ENCODE data around the gene SFXN2.
"Not testable (repeated sequence)": the region's sequence is repeated elsewhere in the genome, so short reads cannot be mapped to it uniquely, and the experiment has no call there.

The SFXN2 gene

GRCh38 chr10:102714621-102715455 is at the start of gene SFXN2:
Gene SFXN2, plus strand, starts transcription at chr10:102714636. Its CDS starts 12,001 bp downstream, at chr10:102726637.
- H3K4me3 ChIP-seq = peak within 1 kb of the TSS; percentile 84 to 97 (median 90)
- H3K27ac ChIP-seq = peak within 1 kb of the TSS; percentile 54 to 91 (median 81)

GRCh38 chr10:102665904-102666509 is 48.4 kb upstream of the SFXN2 start:
- Histone ChIP-seq H3K4me3 (no peak overlapping the region), H3K27ac (no peak overlapping the region)

- not testable (repeated sequence) for H3K4me3 ChIP-seq, H3K27ac ChIP-seq
Measured at GRCh38 chr10:102667411-102667810, 47.0 kb upstream of the SFXN2 start.

GRCh38 chr10:102668326-102669107 is 45.9 kb upstream of the SFXN2 start:
- Histone ChIP-seq H3K27ac (peak overlapping the region in 4 of 21 experiments; percentile 12 to 46 (median 32)), H3K4me3 (no peak overlapping the region)

- H3K4me3 ChIP-seq = no peak overlapping the region
- peak overlapping the region in 9 of 21 experiments; percentile 1 to 55 (median 32) for H3K27ac ChIP-seq
Measured at GRCh38 chr10:102669206-102670064, 45.0 kb upstream of the SFXN2 start.

GRCh38 chr10:102670065-102670670 is 44.3 kb upstream of the SFXN2 start:
- H3K4me3 ChIP-seq = no peak overlapping the region
- peak overlapping the region in 5 of 21 experiments; percentile 17 to 55 (median 34) for H3K27ac ChIP-seq

GRCh38 chr10:102670871-102671434 is 43.5 kb upstream of the SFXN2 start:
- Histone ChIP-seq H3K4me3 (no peak overlapping the region), H3K27ac (no peak overlapping the region)

GRCh38 chr10:102673236-102673818 is 41.1 kb upstream of the SFXN2 start:
- Histone ChIP-seq H3K4me3 (no peak overlapping the region), H3K27ac (peak overlapping the region in 20 of 21 experiments; percentile 41 to 86 (median 74))

- H3K4me3 ChIP-seq = peak overlapping the region in 4 of 7 experiments; percentile 4 to 27 (median 10)
- peak overlapping the region in 20 of 21 experiments; percentile 41 to 86 (median 74) for H3K27ac ChIP-seq
Measured at GRCh38 chr10:102673819-102674511, 40.5 kb upstream of the SFXN2 start.

GRCh38 chr10:102674566-102674965 is 39.9 kb upstream of the SFXN2 start:
- H3K27ac ChIP-seq = peak overlapping the region in 20 of 21 experiments; percentile 41 to 86 (median 74)
- H3K4me3 ChIP-seq = peak overlapping the region in 3 of 7 experiments; percentile 4 to 27 (median 14)

- H3K4me3 ChIP-seq = no peak overlapping the region
- peak overlapping the region in 18 of 21 experiments; percentile 25 to 86 (median 74) for H3K27ac ChIP-seq
Measured at GRCh38 chr10:102675011-102675665, 39.3 kb upstream of the SFXN2 start.

- H3K4me3 ChIP-seq = no peak overlapping the region
- H3K27ac ChIP-seq = peak overlapping the region in 18 of 21 experiments; percentile 6 to 86 (median 72)
Measured at GRCh38 chr10:102675666-102676533, 38.5 kb upstream of the SFXN2 start.

- Histone ChIP-seq H3K4me3 (no peak overlapping the region), H3K27ac (peak overlapping the region in 16 of 21 experiments; percentile 24 to 86 (median 68))
Measured at GRCh38 chr10:102676534-102677315, 37.7 kb upstream of the SFXN2 start.

GRCh38 chr10:102677331-102678067 is 36.9 kb upstream of the SFXN2 start:
- H3K27ac ChIP-seq = peak overlapping the region in 14 of 21 experiments; percentile 11 to 86 (median 68)

More at GRCh38 chr10:102677331-102678067, 36.9 kb upstream of the SFXN2 start:
- H3K4me3 ChIP-seq = no peak overlapping the region
